Loucy (cell line): ENCODE results near the gene ACSF3.
"Not testable (repeated sequence)": the region's sequence is repeated elsewhere in the genome, so short reads cannot be mapped to it uniquely, and the experiment has no call there.

Source experiments
- H2AFZ ChIP-seq: fragments of 200-600 bp; sonication (generic); 2 replicates; pipeline ENCODE4 v1.6.0; 2016; ENCODE audit warnings: antibody characterized with exemption, mild to moderate bottlenecking, low read length, moderate library complexity
- H3F3A ChIP-seq: fragments of 200-600 bp; 2 replicates; pipeline ENCODE4 v1.6.0; 2016; ENCODE audit warnings: antibody characterized with exemption, low read depth, mild to moderate bottlenecking
- H3K27me3 ChIP-seq: fragments of 200-600 bp; sonication (generic); 2 replicates; pipeline ENCODE4 v1.6.1; 2014; ENCODE audit warnings: low read length, mild to moderate bottlenecking; ENCODE audit not compliant: insufficient read depth, poor library complexity, severe bottlenecking
- H3K36me3 ChIP-seq: fragments of 200-600 bp; sonication (generic); 2 replicates; pipeline ENCODE4 v1.6.1; 2016; ENCODE audit warnings: low read length; ENCODE audit not compliant: insufficient read depth
- H3K4me1 ChIP-seq: fragments of 200-600 bp; sonication (generic); 2 replicates; pipeline ENCODE4 v1.5.1; 2014; ENCODE audit warnings: low read length, mild to moderate bottlenecking; ENCODE audit not compliant: insufficient read depth, poor library complexity, severe bottlenecking
- H3K4me2 ChIP-seq: fragments of 200-600 bp; sonication (generic); 2 replicates; pipeline ENCODE4 v1.6.0; 2014; ENCODE audit warnings: antibody characterized with exemption, low read length, low read depth, mild to moderate bottlenecking; ENCODE audit not compliant: poor library complexity, severe bottlenecking
- H3K4me3 ChIP-seq: fragments of 200-600 bp; sonication (generic); 2 replicates; pipeline ENCODE4 v1.5.1; 2014; ENCODE audit warnings: low read length, mild to moderate bottlenecking, mixed read lengths; ENCODE audit not compliant: poor library complexity, severe bottlenecking
- H3K79me2 ChIP-seq: fragments of 200-600 bp; sonication (generic); 2 replicates; pipeline ENCODE4 v1.6.1; 2014; ENCODE audit warnings: low read length; ENCODE audit not compliant: insufficient read depth
- H3K9ac ChIP-seq: fragments of 200-600 bp; sonication (generic); 2 replicates; pipeline ENCODE4 v1.6.0; 2014; ENCODE audit warnings: mild to moderate bottlenecking, low read depth, low read length, moderate library complexity; ENCODE audit not compliant: poor library complexity, severe bottlenecking
- H3K9me2 ChIP-seq: fragments of 200-600 bp; sonication (generic); replicated peaks from 2 replicates; pipeline ENCODE4 v1.6.1; 2016; ENCODE audit warnings: low read depth, low read length, mixed read lengths
- H3K9me3 ChIP-seq: fragments of 200-600 bp; sonication (generic); 2 replicates; pipeline ENCODE4 v1.6.1; 2014; ENCODE audit warnings: mild to moderate bottlenecking, antibody characterized with exemption, low read length, low read depth; ENCODE audit not compliant: insufficient read depth
- H4K20me1 ChIP-seq: fragments of 200-600 bp; sonication (generic); 2 replicates; pipeline ENCODE4 v1.6.0; 2014; ENCODE audit warnings: antibody characterized with exemption, low read length, mild to moderate bottlenecking; ENCODE audit not compliant: insufficient read depth, poor library complexity, severe bottlenecking
- EZH2phosphoT487 ChIP-seq: fragments of 200-600 bp; IDR thresholded peaks from 2 replicates; pipeline ENCODE4 v1.6.1; 2018; ENCODE audit warnings: antibody characterized with exemption, mild to moderate bottlenecking, moderate library complexity, borderline replicate concordance
- TF ChIP-seq, protein P1 (sequence below): fragments of 200-600 bp; sonication (generic); conservative IDR thresholded peaks from 2 replicates; pipeline ENCODE4 v1.5.1; 2014; ENCODE audit warnings: mild to moderate bottlenecking, antibody characterized with exemption, low read length

The ACSF3 gene

DNA sequence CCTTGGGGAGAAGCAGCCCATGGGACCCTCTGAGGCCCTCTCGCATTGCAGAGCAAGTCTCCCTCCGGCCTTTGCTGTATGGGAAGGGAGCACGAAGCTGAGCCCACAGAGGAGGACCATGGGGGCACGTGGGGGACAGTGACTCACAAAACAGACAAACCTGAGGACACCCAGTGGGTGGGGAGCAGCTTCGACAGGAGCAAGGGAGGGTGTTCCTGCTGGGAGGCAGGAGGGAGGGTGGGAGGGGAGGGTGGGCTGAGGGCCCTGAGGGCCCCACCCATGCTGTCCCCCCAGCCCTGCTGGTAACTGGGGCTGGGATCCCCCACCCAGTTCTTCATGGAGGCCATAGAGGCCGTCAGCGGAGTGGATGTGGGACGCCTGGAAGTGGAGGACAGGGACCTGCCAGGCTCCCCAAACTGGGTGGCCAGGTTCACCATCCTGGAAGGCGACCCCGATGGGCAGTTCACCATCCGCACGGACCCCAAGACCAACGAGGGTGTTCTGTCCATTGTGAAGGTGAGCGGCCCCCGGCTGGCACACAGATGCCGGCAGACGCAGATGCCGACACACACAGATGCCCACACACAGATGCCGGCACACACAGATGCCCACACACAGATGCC, 94.2 kb downstream of the ACSF3 start:
- Histone ChIP-seq H3K9me3 (no peaks in the 10 kb centered on the region), H3K79me2 (no peaks in the 10 kb centered on the region), H3K9me2 (no peaks in the 10 kb centered on the region), H4K20me1 (no peaks in the 10 kb centered on the region), H3K36me3 (no peaks in the 10 kb centered on the region), H3K4me1 (no peaks in the 10 kb centered on the region), H3K4me2 (no peak overlapping the region), H3F3A (no peaks in the 10 kb centered on the region), H3K4me3 (no peak overlapping the region), H3K9ac (no peak overlapping the region), H2AFZ (no peak overlapping the region), H3K27me3 (no peaks in the 10 kb centered on the region)
- TF ChIP-seq EZH2phosphoT487, result no peak
- TF ChIP-seq, protein P1, sequence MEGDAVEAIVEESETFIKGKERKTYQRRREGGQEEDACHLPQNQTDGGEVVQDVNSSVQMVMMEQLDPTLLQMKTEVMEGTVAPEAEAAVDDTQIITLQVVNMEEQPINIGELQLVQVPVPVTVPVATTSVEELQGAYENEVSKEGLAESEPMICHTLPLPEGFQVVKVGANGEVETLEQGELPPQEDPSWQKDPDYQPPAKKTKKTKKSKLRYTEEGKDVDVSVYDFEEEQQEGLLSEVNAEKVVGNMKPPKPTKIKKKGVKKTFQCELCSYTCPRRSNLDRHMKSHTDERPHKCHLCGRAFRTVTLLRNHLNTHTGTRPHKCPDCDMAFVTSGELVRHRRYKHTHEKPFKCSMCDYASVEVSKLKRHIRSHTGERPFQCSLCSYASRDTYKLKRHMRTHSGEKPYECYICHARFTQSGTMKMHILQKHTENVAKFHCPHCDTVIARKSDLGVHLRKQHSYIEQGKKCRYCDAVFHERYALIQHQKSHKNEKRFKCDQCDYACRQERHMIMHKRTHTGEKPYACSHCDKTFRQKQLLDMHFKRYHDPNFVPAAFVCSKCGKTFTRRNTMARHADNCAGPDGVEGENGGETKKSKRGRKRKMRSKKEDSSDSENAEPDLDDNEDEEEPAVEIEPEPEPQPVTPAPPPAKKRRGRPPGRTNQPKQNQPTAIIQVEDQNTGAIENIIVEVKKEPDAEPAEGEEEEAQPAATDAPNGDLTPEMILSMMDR, result no peak

DNA sequence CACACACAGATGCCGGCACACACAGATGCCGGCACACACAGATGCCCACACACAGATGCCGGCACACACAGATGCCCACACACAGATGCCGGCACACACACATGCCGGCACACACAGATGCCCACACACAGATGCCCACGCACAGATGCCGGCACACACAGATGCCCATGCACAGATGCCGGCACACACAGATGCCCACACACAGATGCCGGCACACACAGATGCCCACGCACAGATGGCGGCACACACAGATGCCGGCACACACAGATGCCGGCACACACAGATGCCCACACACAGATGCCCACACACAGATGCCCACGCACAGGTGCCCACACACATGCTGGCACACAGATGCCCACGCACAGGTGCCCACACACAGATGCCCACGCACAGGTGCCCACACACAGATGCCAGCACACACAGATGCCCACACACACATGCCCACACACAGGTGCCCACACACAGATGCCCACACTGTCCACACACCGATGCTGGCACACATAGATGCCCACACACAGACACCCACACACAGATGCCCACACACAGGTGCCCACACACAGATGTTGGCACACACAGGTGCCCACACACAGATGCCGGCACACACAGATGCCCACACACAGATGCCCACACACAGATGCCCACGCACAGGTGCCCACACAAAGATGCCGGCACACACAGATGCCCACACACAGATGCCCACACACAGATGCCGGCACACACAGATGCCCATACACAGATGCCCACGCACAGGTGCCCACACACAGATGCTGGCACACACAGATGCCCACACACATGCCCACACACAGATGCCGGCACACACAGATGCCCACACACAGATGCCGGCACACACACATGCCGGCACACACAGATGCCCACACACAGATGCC, 95.1 kb downstream of the ACSF3 start:
- not testable (repeated sequence) for H3K9ac ChIP-seq, H3K9me3 ChIP-seq, H3K9me2 ChIP-seq, H3K79me2 ChIP-seq, H2AFZ ChIP-seq, H3K4me3 ChIP-seq, H3F3A ChIP-seq, H3K36me3 ChIP-seq, H3K27me3 ChIP-seq, H3K4me1 ChIP-seq, H4K20me1 ChIP-seq, H3K4me2 ChIP-seq

DNA sequence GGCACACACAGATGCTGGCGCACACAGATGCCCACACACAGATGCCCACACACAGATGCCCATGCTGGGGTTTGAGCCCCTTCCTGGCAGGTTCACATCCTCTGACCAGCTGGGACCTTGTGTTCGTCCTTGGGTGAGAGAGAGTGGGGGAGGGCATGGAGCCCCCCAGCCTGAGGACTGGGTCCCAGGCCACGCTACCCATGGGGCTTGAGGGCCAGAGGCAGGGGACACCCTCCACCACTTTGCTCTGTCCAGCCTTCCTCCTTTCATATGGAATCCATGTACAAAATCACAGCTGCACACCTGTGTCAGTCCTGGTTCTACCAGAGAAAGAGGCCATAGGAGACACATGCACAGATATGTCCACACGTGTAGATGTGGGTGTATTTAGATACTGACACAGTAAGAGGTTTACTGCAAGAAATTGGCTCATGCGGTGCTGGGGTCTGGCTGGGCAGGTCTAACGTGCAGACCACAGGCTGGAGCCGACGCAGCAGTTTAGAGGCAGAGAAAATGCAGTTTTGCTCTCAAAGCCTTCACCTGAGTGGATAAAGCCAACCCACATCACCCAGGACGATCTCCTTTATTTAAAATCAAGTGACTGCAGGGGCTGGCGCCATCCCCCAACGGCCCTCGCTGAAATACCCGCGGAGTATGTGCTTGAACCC, 95.8 kb downstream of the ACSF3 start:
- no peak overlapping the region for H2AFZ ChIP-seq
- no peak overlapping the region for H3K4me3 ChIP-seq
- no peak overlapping the region for H3K9ac ChIP-seq
- H3K27me3 ChIP-seq, result no peaks in the 10 kb centered on the region
- H3K9me2 ChIP-seq, result no peaks in the 10 kb centered on the region
- H3K79me2 ChIP-seq, result no peaks in the 10 kb centered on the region
- H3F3A ChIP-seq, result no peaks in the 10 kb centered on the region
- TF ChIP-seq, protein P1, result no peak
- TF ChIP-seq EZH2phosphoT487, result no peak
- no peaks in the 10 kb centered on the region for H4K20me1 ChIP-seq
- no peaks in the 10 kb centered on the region for H3K4me1 ChIP-seq
- H3K9me3 ChIP-seq, result no peaks in the 10 kb centered on the region
- H3K4me2 ChIP-seq, result no peak overlapping the region
- H3K36me3 ChIP-seq, result no peaks in the 10 kb centered on the region
